Keratinocyte (primary cell): ENCODE measurements around the gene TTC9B. TPM values are rescaled to one million over a fixed set of nuclear protein-coding genes. Genes with fewer than 3 reads are reported as not detected.

Source experiments
- DNase-seq: peaks from one replicate; pipeline ENCODE4 v3.0.0-alpha.2; 2011; ENCODE audit warnings: low read depth, missing footprints, low spot score
- FAIRE-seq: peaks from 2 replicates; lab custom pipeline; 2011; peaks lifted over from hg19 to GRCh38; lab: Jason Lieb, UNC
- H2AFZ ChIP-seq: 2 replicates; pipeline ENCODE4 v1.6.0; 2012; ENCODE audit warnings: low read length, control low read depth, inconsistent platforms; ENCODE audit not compliant: control insufficient read depth
- H3K27ac ChIP-seq: 2 replicates; pipeline ENCODE4 v1.5.1; 2011; ENCODE audit warnings: low read length; ENCODE audit not compliant: control insufficient read depth, insufficient read depth
- H3K27me3 ChIP-seq: 3 replicates; pipeline ENCODE4 v1.6.0; 2011; ENCODE audit warnings: low read length; ENCODE audit not compliant: control insufficient read depth, insufficient read depth; ENCODE audit errors: extremely low read depth
- H3K36me3 ChIP-seq, 2 experiments: 2 replicates in 1 of 2; 3 replicates in 1 of 2; pipeline ENCODE4 v1.5.1; 2011; ENCODE audit warnings: low read length in 2 of 2, mild to moderate bottlenecking in 1 of 2; ENCODE audit not compliant: control insufficient read depth in 2 of 2, insufficient read depth in 2 of 2; ENCODE audit errors: extremely low read depth in 1 of 2
- H3K4me1 ChIP-seq: 3 replicates; pipeline ENCODE4 v1.5.1; 2011; ENCODE audit warnings: low read length; ENCODE audit not compliant: control insufficient read depth, insufficient read depth; ENCODE audit errors: extremely low read depth
- H3K4me2 ChIP-seq: 3 replicates; pipeline ENCODE4 v1.6.0; 2011; ENCODE audit warnings: low read depth, low read length; ENCODE audit not compliant: control insufficient read depth, insufficient read depth; ENCODE audit errors: extremely low read depth
- H3K4me3 ChIP-seq, 3 experiments: fragments of 200-600 bp in 1 of 3; sonication (generic) in 1 of 3; 2 replicates in 2 of 3; 3 replicates in 1 of 3; pipeline ENCODE4 v1.5.1; 2011 to 2016; ENCODE audit warnings: low read length in 3 of 3, mild to moderate bottlenecking in 3 of 3, control low read depth in 2 of 3, inconsistent platforms in 1 of 3, low read depth in 1 of 3, mixed read lengths in 1 of 3, mixed run types in 1 of 3, moderate library complexity in 1 of 3; ENCODE audit not compliant: control insufficient read depth in 2 of 3, insufficient read depth in 2 of 3; ENCODE audit errors: extremely low read depth in 1 of 3
- H3K79me2 ChIP-seq: 2 replicates; pipeline ENCODE4 v1.6.0; 2012; ENCODE audit warnings: low read length; ENCODE audit not compliant: control insufficient read depth, insufficient read depth
- H3K9ac ChIP-seq: 3 replicates; pipeline ENCODE4 v1.6.0; 2011; ENCODE audit warnings: low read length; ENCODE audit not compliant: control insufficient read depth, insufficient read depth; ENCODE audit errors: extremely low read depth
- H3K9me1 ChIP-seq: 3 replicates; pipeline ENCODE4 v1.6.0; 2011; ENCODE audit warnings: low read length; ENCODE audit not compliant: control insufficient read depth, insufficient read depth; ENCODE audit errors: extremely low read depth
- H3K9me3 ChIP-seq: 2 replicates; pipeline ENCODE4 v1.5.1; 2012; ENCODE audit warnings: low read depth, low read length; ENCODE audit not compliant: control insufficient read depth
- H4K20me1 ChIP-seq: 3 replicates; pipeline ENCODE4 v1.6.0; 2011; ENCODE audit warnings: low read length; ENCODE audit not compliant: control insufficient read depth, insufficient read depth; ENCODE audit errors: extremely low read depth
- CTCF ChIP-seq, 3 experiments: IDR thresholded peaks in 1 of 3; conservative IDR thresholded peaks in 1 of 3; optimal IDR thresholded peaks in 1 of 3; 2 replicates in 2 of 3; 3 replicates in 1 of 3; pipeline versions ENCODE3 to v1.5.1; 2011; ENCODE audit warnings: low read length in 3 of 3, mild to moderate bottlenecking in 3 of 3, moderate library complexity in 2 of 3, control low read depth in 1 of 3, inconsistent platforms in 1 of 3; ENCODE audit not compliant: insufficient read depth in 2 of 3; ENCODE audit errors: extremely low read depth in 1 of 3
- EZH2 ChIP-seq: IDR thresholded peaks from one replicate; pipeline ENCODE4 v1.6.1; 2012; ENCODE audit warnings: inconsistent platforms, mild to moderate bottlenecking, low read length, moderate library complexity
- dilution Hi-C: fragments of 300-500 bp; cut with MboI; formaldehyde crosslinking; loops from one replicate; pipeline ENCODE4 v1.7.0; 2020; ENCODE audit warnings: low sequenced_read_pairs; ENCODE audit not compliant: extremely low pct_ligation_motif_present
- polyA plus RNA-seq, 5 experiments: library from polyadenylated mRNA; depleted of rRNA in 3 of 5; stranded (reverse) in 3 of 5; stranded (forward) in 1 of 5; unstranded in 1 of 5; fragments of >200 nt; gene quantifications; 1 replicate in 1 of 5; 2 replicates in 3 of 5; 3 replicates in 1 of 5; pipeline versions ENCODE4 v1.2.1 to v1.2.3, GENCODE V29; 2011 to 2012; ENCODE audit warnings: missing spikeins in 2 of 5, low read depth in 1 of 5, low replicate concordance in 1 of 5

The TTC9B gene
- polyA plus RNA-seq, 1 donor (not counting 4 experiments of a cell fraction or from before 2014, with no cell fraction given), result not detected

DNA sequence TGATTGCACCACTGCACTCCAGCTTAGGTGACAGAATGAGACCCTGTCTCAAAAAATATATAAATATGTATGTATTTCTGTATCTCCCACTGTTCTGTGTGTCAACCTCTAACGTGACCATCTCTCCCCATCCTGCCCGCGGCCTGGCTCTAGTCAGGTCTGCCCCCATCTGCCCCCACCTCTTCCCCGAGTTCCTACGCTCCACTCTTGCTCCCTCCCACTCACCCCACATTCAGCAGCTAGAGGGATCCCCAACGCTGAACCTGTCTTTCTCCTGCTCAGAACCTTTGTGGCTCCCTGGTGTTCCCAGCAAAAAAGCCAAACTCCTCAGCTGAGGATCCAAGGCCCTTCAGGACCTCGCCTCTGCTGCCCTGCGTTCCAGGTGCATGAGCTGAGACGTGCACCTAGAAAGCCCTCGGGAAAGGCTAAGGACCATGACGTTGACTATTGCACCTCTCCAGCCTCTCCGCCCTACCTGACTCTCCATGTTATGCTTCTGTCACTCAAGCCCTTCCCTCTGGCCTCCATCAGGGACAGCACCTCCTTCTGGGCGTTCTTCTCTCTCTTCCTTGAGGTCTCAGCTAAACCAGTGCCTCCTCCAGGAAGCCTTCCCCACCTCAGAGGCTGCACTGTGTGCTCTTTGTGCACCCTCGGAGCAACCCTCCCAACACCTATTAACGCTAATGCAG, 48.9 kb upstream of the TTC9B start:
- DNase-seq (no peak), FAIRE-seq (no peak)
- H3K4me2 ChIP-seq, result no peak overlapping the region
- H3K9me1 ChIP-seq, result peaks cover 4% of the 10 kb centered on the region
- H3K9ac ChIP-seq, result no peak overlapping the region
- dilution Hi-C loops, result no loop called here
- H3K4me3 ChIP-seq, result no peak overlapping the region
- no peaks in the 10 kb centered on the region for H3K27me3 ChIP-seq
- no peaks in the 10 kb centered on the region for H3K4me1 ChIP-seq
- H4K20me1 ChIP-seq, result peaks cover 11% of the 10 kb centered on the region
- H3K79me2 ChIP-seq, result peaks cover 79% of the 10 kb centered on the region
- no peaks in the 10 kb centered on the region for H3K9me3 ChIP-seq
- no peak overlapping the region for H3K27ac ChIP-seq
- peaks cover 6 to 30% of the 10 kb centered on the region in 2 experiments for H3K36me3 ChIP-seq
- H2AFZ ChIP-seq, result no peak overlapping the region
- TF ChIP-seq EZH2, result no peak
- no peak for TF ChIP-seq CTCF (optimal IDR thresholded peaks at IDR 0.05 in 1 of 3, IDR thresholded peaks at IDR 0.05 in 1 of 3, conservative IDR thresholded peaks at IDR 0.05 in 1 of 3; ENCODE audit: extremely low read depth in 1 of 3, insufficient read depth in 2 of 3, low read length in 3 of 3)

DNA sequence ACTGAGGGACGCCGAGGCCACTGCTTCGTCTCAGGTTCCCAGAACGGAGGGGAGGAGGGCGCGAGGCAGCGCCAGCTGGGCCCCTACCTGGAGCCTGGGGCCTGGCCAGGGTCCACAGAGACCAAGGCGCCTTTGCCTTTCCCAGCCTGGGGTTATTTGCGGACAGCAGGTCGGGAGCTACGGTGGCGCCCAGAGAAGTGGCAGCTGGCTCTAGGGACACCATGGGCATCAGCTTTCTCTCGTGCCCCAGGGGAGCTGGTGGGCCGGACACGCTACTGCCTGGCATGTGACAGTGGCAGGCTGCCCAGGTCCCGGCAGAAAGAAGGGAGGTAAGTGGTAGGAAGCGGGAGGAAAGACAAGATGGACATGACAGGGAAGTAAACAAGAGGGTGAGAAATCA, 47.9 kb upstream of the TTC9B start:
- Histone ChIP-seq H3K9ac (no peak overlapping the region), H3K4me2 (no peak overlapping the region), H3K36me3 (peaks cover 6 to 26% of the 10 kb centered on the region in 2 experiments), H4K20me1 (peaks cover 11% of the 10 kb centered on the region), H3K27ac (no peak overlapping the region), H3K79me2 (peaks cover 71% of the 10 kb centered on the region), H3K27me3 (no peaks in the 10 kb centered on the region), H3K4me3 (no peak overlapping the region), H3K9me3 (no peaks in the 10 kb centered on the region), H2AFZ (no peak overlapping the region), H3K4me1 (no peaks in the 10 kb centered on the region), H3K9me1 (peaks cover 4% of the 10 kb centered on the region)
- no peak for FAIRE-seq
- TF ChIP-seq EZH2 (no peak), CTCF (optimal IDR thresholded peaks at IDR 0.05 in 1 of 3, IDR thresholded peaks at IDR 0.05 in 1 of 3, conservative IDR thresholded peaks at IDR 0.05 in 1 of 3; ENCODE audit: extremely low read depth in 1 of 3, insufficient read depth in 2 of 3, low read length in 3 of 3) (no peak)
- dilution Hi-C loops, result no loop called here
- no peak for DNase-seq
